Stimulated activated CD4-positive, alpha-beta T cell treated with anti-CD3 and anti-CD28 coated beads, Interleukin-12 subunit alpha, Interleukin-12 subunit beta, amount 100 ng/mL, for 24 hours (primary cell): Measurements from ENCODE around the gene GTF2H2.
"Not testable (repeated sequence)": the region's sequence is repeated elsewhere in the genome, so short reads cannot be mapped to it uniquely, and the experiment has no call there.

Source experiments
- DNase-seq, 2 experiments: peaks; one replicate each; pipeline ENCODE4 v3.0.0-alpha.2; 2020; ENCODE audit warnings: low read depth in 2 of 2

The GTF2H2 gene

DNA sequence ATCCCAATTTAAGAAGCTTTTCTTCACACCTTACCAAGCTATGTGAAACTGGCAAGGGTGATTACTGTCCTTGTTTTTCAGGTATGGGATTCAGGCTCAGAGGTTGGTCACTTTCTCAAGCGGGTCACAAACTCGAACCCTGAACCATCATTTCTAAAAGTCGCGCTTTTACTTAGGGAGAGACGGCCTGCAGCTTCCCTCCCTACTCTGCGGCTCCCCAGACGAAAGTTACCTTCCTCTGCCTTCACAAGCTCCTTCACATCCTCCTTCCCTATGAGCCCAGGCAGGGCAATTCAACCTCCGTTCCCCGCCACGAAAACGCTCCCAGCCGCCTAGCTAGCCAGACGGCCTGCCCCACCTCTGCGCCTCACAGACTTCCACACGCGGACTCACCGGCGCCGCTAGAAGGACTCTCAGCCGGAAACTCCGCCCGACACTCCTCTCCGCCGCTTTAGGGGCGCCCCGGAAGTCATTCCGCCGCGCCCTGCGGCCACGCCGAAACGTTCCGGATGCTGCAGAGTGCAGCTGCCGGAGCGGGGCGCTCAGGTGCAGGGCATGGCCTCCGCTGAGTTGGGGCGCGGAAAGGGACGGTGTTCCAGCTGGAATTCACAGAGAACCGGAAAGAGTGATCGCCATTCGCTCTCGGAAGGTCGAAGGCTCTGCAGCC, at the start of gene GTF2H2:
TSS of gene GTF2H2 (minus strand) at position 415 of the 667 bp plus-strand sequence. CDS start 4,913 bp downstream, outside the sequence.
- DNase-seq: not testable (repeated sequence)

- DNase-seq: not testable (repeated sequence)
Observed at GRCh38 chr5:71109730-71110275, 42.3 kb upstream of the GTF2H2 start.

- not testable (repeated sequence) for DNase-seq
Observed at GRCh38 chr5:71099996-71100395, 32.5 kb upstream of the GTF2H2 start.

GRCh38 chr5:71097930-71098203, 30.4 kb upstream of the GTF2H2 start:
- DNase-seq: not testable (repeated sequence)

- not testable (repeated sequence) for DNase-seq
Observed at GRCh38 chr5:71097173-71097929, 29.9 kb upstream of the GTF2H2 start.

- not testable (repeated sequence) for DNase-seq
Observed at GRCh38 chr5:71089773-71090172, 22.3 kb upstream of the GTF2H2 start.

DNA sequence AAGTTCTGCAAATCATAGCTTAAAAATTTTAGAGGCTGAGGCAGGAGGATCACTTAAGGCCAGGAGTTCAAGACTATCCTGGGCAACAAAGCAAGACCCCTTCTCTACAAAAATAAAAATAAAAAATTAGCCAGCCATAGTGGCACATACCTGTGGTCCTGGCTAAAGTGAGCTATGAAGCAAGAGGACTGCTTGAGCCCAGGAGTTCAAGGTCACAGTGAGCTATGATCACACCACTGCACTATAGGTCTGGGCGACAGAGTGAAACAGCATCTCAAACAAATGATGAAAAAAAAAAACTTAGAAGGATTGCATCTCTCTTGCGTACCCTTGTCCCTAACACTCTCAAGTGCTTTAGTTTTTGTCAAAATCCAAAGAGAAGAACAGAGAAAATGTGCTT, 21.3 kb upstream of the GTF2H2 start:
- DNase-seq: not testable (repeated sequence)

GRCh38 chr5:71086145-71086544, 18.7 kb upstream of the GTF2H2 start:
- DNase-seq: not testable (repeated sequence)

DNA sequence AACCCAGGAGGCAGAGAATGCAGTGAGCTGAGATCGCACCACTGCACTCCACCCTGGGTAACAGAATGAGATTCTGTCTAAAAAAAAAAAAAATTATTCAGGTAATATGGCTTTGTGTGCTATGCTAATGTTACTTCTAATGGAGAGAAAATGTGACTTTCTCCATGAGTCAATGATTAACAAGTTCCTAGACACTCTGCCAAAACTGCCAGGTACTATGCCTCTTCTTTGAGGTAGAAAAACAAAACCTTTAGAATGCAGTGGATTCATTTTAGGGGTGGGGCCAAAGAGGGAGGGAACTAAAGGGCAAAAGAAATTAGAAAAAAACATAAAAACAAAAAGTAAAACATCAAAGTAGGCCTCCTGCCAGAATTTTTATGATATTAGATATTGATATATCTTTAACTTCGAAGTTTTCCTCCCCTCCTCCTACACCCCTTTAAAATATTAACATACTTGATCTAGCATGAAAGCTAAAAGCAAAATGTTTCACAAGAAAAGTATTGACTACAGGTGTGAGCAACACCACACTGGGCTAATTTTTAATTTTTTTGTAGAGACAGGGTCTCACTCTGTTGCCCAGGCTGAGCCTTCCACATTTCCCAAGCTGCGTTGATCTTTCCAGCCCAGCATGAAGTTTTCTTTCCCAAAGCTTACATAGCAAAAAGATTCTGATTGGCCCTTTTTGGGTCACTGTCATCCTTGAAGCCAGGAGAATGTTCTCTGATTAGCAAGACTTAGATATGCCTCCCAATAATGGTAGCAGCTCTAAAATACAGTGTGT, 17.0 kb upstream of the GTF2H2 start:
- not testable (repeated sequence) for DNase-seq

DNA sequence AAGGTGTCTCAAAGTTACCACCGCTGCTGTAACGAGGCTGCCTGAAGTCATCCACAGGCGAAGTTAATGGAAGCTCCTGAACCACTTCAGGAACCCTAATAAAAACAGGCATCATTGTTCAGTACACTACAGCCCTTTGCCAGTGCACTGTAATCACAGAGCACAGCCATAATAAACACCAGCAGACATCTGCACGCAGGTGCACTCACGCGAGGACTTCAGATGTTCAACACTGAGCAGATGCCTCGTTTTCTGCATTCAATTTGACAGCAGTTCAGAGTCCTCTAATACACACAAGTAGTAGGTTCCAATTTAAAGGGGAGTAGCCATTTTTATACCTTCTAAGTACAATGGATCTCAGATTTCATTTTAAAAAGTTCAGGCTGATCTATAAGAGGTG, 15.4 kb upstream of the GTF2H2 start:
- DNase-seq: not testable (repeated sequence)

GRCh38 chr5:71082340-71082739, 14.9 kb upstream of the GTF2H2 start:
- not testable (repeated sequence) for DNase-seq

GRCh38 chr5:71061322-71061721, 6.2 kb downstream of the GTF2H2 start:
- not testable (repeated sequence) for DNase-seq

DNA sequence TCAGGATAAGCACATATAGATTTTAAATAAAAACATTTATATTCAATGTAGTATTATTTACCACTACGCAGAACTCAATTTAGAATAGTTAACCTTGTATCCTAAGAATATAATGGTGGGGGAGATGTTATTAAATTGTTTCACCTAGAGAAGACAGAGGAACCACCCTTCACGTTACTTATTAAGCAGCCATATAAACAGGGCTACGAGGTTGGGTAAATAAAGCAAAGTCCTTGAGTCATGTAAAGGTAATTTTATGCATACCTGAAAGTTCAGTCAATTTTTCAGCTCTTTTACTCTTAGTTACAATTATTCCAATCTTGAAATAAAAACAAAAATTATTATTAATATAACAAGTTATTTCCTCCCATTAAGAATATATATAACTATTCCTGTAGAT, 8.1 kb downstream of the GTF2H2 start:
- DNase-seq: not testable (repeated sequence)

- not testable (repeated sequence) for DNase-seq
Observed at GRCh38 chr5:71044808-71045207, 22.7 kb downstream of the GTF2H2 start.

DNA sequence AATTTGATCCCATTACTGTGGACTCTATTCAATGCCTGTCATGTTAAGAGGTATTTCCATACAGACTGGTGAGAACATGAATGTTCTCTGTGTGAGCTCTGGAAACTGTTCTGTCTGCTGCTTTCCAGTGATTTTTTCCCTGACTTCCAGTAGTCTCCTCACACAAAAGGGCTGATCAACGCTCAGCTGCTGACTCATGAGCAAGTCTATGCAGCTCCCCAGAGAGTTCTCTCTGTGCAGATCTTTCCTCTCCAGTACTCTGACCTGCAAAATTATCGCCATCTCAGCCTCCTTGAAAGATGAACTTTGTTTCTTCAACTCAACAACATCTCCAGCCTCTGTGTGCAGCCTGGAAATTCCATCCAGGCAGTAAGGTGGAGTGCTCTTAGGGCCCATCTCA, 23.3 kb downstream of the GTF2H2 start:
- DNase-seq: not testable (repeated sequence)

DNA sequence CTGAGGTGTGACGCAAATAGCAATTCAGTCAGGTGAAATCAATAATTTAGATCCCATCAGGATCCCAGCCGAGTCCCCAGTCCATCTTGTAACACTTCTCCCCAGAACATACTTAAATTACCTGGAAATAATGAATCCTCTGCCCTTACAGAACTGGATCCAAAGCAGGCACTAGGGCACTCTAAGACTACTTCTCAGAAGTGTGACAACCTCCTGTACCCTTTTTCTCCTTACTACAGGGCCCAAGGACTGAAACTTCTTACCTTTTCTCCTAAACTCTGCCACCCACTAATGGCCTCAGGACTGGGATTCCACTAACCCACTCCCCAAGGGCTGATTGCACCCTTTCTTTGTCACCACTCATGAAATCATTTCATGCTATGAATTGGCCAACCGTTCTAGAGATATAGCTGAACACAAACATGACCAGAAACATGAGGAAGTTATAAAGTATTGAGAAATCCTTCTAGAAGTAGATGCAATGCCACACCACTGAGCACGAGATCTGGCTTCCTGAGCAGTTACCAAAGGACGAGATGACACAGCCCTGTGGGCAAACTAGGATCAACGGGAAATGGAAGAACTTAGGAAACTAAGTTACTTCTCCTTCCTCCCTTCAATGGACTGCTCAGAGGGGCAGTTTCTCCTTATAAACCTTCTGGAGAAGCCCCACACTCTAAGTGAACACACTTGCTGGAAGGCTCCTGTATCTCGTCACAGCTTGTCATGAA, 36.3 kb downstream of the GTF2H2 start:
- not testable (repeated sequence) for DNase-seq

GRCh38 chr5:71025289-71025953, 42.1 kb downstream of the GTF2H2 start, which contains the start of gene NAIP:
NAIP (minus strand) TSS chr5:71025339; CDS start chr5:71012915, 12,424 bp downstream.
- not testable (repeated sequence) for DNase-seq

GRCh38 chr5:71020643-71021042, 46.8 kb downstream of the GTF2H2 start:
- not testable (repeated sequence) for DNase-seq

DNA sequence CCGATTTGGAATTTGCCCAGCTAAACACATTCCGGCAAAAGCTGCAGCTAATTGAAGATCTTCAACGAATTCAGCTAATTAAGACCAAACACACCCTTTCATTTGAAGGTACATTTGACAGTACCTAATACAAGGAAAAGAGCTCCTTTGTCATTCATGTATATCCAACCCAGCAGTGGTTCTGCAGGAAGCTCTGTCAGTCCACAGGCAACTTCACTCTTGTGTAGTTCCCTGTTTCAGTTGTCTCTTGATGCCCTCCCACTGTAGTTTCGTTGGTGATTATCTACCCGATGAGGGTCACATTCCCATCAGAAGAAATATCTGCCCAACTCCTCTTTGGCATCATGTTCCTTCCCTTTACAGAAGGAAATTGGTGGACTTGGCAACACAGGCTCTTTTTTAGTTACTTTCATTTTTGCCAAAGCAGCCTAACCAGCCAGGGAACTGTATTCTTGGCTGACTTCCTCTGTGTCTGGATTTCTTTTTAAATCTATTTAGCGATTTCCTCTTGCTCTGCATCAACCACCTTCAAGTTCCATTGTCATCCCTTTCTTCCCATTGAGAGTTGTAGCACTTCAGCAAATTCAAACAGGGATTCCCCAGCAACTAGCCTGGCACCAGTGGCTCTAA, 49.0 kb downstream of the GTF2H2 start:
- DNase-seq: not testable (repeated sequence)

GRCh38 chr5:71014176-71014575, 53.3 kb downstream of the GTF2H2 start:
- no peak for DNase-seq
